ENCODE data around the gene OSTF1.
A peak's percentile ranks its signal among the peaks of the same experiment; 100 is the strongest.

The OSTF1 gene

GRCh38 chr9:75069171-75069570, 19.1 kb upstream of the OSTF1 start:
- H3K4me1 Mint-ChIP-seq (ENCODE audit: low read depth), result peaks cover 34% of the 10 kb centered on the region
- peaks cover 3% of the 10 kb centered on the region for H3K36me3 Mint-ChIP-seq (ENCODE audit: low read depth)
- no peaks in the 10 kb centered on the region for H3K9me3 Mint-ChIP-seq
- no peaks in the 10 kb centered on the region for H3K27me3 Mint-ChIP-seq
- H3K27ac Mint-ChIP-seq, result no peak overlapping the region
- H3K4me3 Mint-ChIP-seq, result no peak overlapping the region

GRCh38 chr9:75071530-75072122, 16.7 kb upstream of the OSTF1 start:
- H3K36me3 Mint-ChIP-seq (ENCODE audit: low read depth), result peaks cover 7% of the 10 kb centered on the region
- no peaks in the 10 kb centered on the region for H3K27me3 Mint-ChIP-seq
- no peak overlapping the region for H3K4me3 Mint-ChIP-seq

GRCh38 chr9:75072895-75073294, 15.4 kb upstream of the OSTF1 start:
- Mint-ChIP-seq H3K9me3 (no peaks in the 10 kb centered on the region), H3K27ac (no peak overlapping the region), H3K27me3 (no peaks in the 10 kb centered on the region), H3K36me3 (ENCODE audit: low read depth) (peaks cover 11% of the 10 kb centered on the region), H3K4me1 (ENCODE audit: low read depth) (peaks cover 37% of the 10 kb centered on the region), H3K4me3 (no peak overlapping the region)

More at GRCh38 chr9:75071530-75072122, 16.7 kb upstream of the OSTF1 start:
- peak overlapping the region; percentile 76 for H3K27ac Mint-ChIP-seq
- H3K9me3 Mint-ChIP-seq, result no peaks in the 10 kb centered on the region
- peaks cover 34% of the 10 kb centered on the region for H3K4me1 Mint-ChIP-seq (ENCODE audit: low read depth)

GRCh38 chr9:75081632-75082031, 6.7 kb upstream of the OSTF1 start:
- peaks cover 15% of the 10 kb centered on the region for H3K36me3 Mint-ChIP-seq (ENCODE audit: low read depth)
- no peaks in the 10 kb centered on the region for H3K9me3 Mint-ChIP-seq
- H3K27me3 Mint-ChIP-seq, result no peaks in the 10 kb centered on the region
- no peak overlapping the region for H3K27ac Mint-ChIP-seq
- H3K4me3 Mint-ChIP-seq, result no peak overlapping the region
- H3K4me1 Mint-ChIP-seq (ENCODE audit: low read depth), result peaks cover 39% of the 10 kb centered on the region

GRCh38 chr9:75083188-75083970, 4.9 kb upstream of the OSTF1 start:
- Mint-ChIP-seq H3K9me3 (no peaks in the 10 kb centered on the region), H3K27me3 (no peaks in the 10 kb centered on the region), H3K36me3 (ENCODE audit: low read depth) (peaks cover 11% of the 10 kb centered on the region), H3K4me3 (no peak overlapping the region), H3K4me1 (ENCODE audit: low read depth) (peaks cover 42% of the 10 kb centered on the region), H3K27ac (peak overlapping the region; percentile 27)

- H3K4me1 Mint-ChIP-seq (ENCODE audit: low read depth), result peaks cover 46% of the 10 kb centered on the region
- peaks cover 11% of the 10 kb centered on the region for H3K36me3 Mint-ChIP-seq (ENCODE audit: low read depth)
- H3K9me3 Mint-ChIP-seq, result no peaks in the 10 kb centered on the region
- no peak overlapping the region for H3K4me3 Mint-ChIP-seq
- H3K27me3 Mint-ChIP-seq, result no peaks in the 10 kb centered on the region
- H3K27ac Mint-ChIP-seq, result no peak overlapping the region
Measured at GRCh38 chr9:75084081-75084672, 4.1 kb upstream of the OSTF1 start.

- Mint-ChIP-seq H3K4me1 (ENCODE audit: low read depth) (peaks cover 60% of the 10 kb centered on the region), H3K9me3 (no peaks in the 10 kb centered on the region), H3K27ac (peak overlapping the region; percentile 62), H3K36me3 (ENCODE audit: low read depth) (peaks cover 10% of the 10 kb centered on the region), H3K27me3 (no peaks in the 10 kb centered on the region), H3K4me3 (no peak overlapping the region)
Measured at GRCh38 chr9:75085640-75086039, 2.7 kb upstream of the OSTF1 start.

- Mint-ChIP-seq H3K4me3 (peak overlapping the region; percentile 89), H3K27me3 (no peaks in the 10 kb centered on the region), H3K27ac (peak overlapping the region; percentile 86), H3K4me1 (ENCODE audit: low read depth) (peaks cover 70% of the 10 kb centered on the region), H3K36me3 (ENCODE audit: low read depth) (peaks cover 3% of the 10 kb centered on the region), H3K9me3 (no peaks in the 10 kb centered on the region)
Measured at GRCh38 chr9:75086541-75087288, 1.6 kb upstream of the OSTF1 start.

GRCh38 chr9:75087289-75087823, 958 bp upstream of the OSTF1 start:
- Mint-ChIP-seq H3K9me3 (no peaks in the 10 kb centered on the region), H3K27me3 (no peaks in the 10 kb centered on the region), H3K36me3 (ENCODE audit: low read depth) (no peaks in the 10 kb centered on the region), H3K4me1 (ENCODE audit: low read depth) (peaks cover 76% of the 10 kb centered on the region), H3K27ac (peak overlapping the region; percentile 91), H3K4me3 (peak overlapping the region; percentile 89)

GRCh38 chr9:75088646-75089372, 495 bp downstream of the OSTF1 start:
- Mint-ChIP-seq H3K27me3 (no peaks in the 10 kb centered on the region), H3K27ac (peak overlapping the region; percentile 94), H3K4me3 (peak overlapping the region; percentile 92), H3K9me3 (no peaks in the 10 kb centered on the region), H3K36me3 (ENCODE audit: low read depth) (no peaks in the 10 kb centered on the region), H3K4me1 (ENCODE audit: low read depth) (peaks cover 81% of the 10 kb centered on the region)

GRCh38 chr9:75089373-75089766, 1.1 kb downstream of the OSTF1 start:
- peak overlapping the region; percentile 92 for H3K4me3 Mint-ChIP-seq
- no peaks in the 10 kb centered on the region for H3K36me3 Mint-ChIP-seq (ENCODE audit: low read depth)
- H3K4me1 Mint-ChIP-seq (ENCODE audit: low read depth), result peaks cover 83% of the 10 kb centered on the region
- no peaks in the 10 kb centered on the region for H3K27me3 Mint-ChIP-seq
- peak overlapping the region; percentile 94 for H3K27ac Mint-ChIP-seq
- no peaks in the 10 kb centered on the region for H3K9me3 Mint-ChIP-seq

GRCh38 chr9:75090579-75090978, 2.3 kb downstream of the OSTF1 start:
- Mint-ChIP-seq H3K36me3 (ENCODE audit: low read depth) (no peaks in the 10 kb centered on the region), H3K9me3 (no peaks in the 10 kb centered on the region), H3K27me3 (no peaks in the 10 kb centered on the region), H3K27ac (peak overlapping the region; percentile 26), H3K4me1 (ENCODE audit: low read depth) (peaks cover 80% of the 10 kb centered on the region), H3K4me3 (peak overlapping the region; percentile 92)

GRCh38 chr9:75092766-75093165, 4.5 kb downstream of the OSTF1 start:
- H3K4me3 Mint-ChIP-seq, result no peak overlapping the region
- H3K4me1 Mint-ChIP-seq (ENCODE audit: low read depth), result peaks cover 74% of the 10 kb centered on the region
- no peaks in the 10 kb centered on the region for H3K27me3 Mint-ChIP-seq
- H3K9me3 Mint-ChIP-seq, result no peaks in the 10 kb centered on the region
- H3K36me3 Mint-ChIP-seq (ENCODE audit: low read depth), result peaks cover 5% of the 10 kb centered on the region
- H3K27ac Mint-ChIP-seq, result peak overlapping the region; percentile 47

GRCh38 chr9:75096796-75097195, 8.5 kb downstream of the OSTF1 start:
- Mint-ChIP-seq H3K4me1 (ENCODE audit: low read depth) (peaks cover 57% of the 10 kb centered on the region), H3K4me3 (no peak overlapping the region), H3K36me3 (ENCODE audit: low read depth) (peaks cover 5% of the 10 kb centered on the region), H3K27me3 (no peaks in the 10 kb centered on the region), H3K9me3 (no peaks in the 10 kb centered on the region), H3K27ac (no peak overlapping the region)

Data from stimulated activated naive CD8-positive, alpha-beta T cell treated with anti-CD3 and anti-CD28 coated beads, Interleukin-15, Interleukin-2, amounts not matched to agents 100 ng/mL and 50 ng/mL, for 24 hours (primary cell).